DMS53 (cell line): Measurements from ENCODE around the gene ATG2A.

ENCODE experiments used
- DNase-seq: peaks from one replicate; lab custom pipeline; 2025; lab: John Stamatoyannopoulos, UW

ATG2A gene

GRCh38 chr11:64916775-64917662 lies at the start of gene ATG2A:
Gene ATG2A, minus strand, starts transcription at chr11:64917209. Its CDS starts 74 bp downstream, at chr11:64917135.
- DNase-seq: peak; percentile 100

- DNase-seq: no peak
Observed at GRCh38 chr11:64963072-64963631, 46.1 kb upstream of the ATG2A start.

GRCh38 chr11:64960719-64961118 lies 43.7 kb upstream of the ATG2A start:
- DNase-seq: no peak

GRCh38 chr11:64959498-64959897 lies 42.5 kb upstream of the ATG2A start:
- no peak for DNase-seq

- no peak for DNase-seq
Observed at GRCh38 chr11:64954201-64954600, 37.2 kb upstream of the ATG2A start.

GRCh38 chr11:64951529-64951928 lies 34.5 kb upstream of the ATG2A start:
- DNase-seq: no peak

- no peak for DNase-seq
Observed at GRCh38 chr11:64947208-64947814, 30.3 kb upstream of the ATG2A start.

- no peak for DNase-seq
Observed at GRCh38 chr11:64936539-64936938, 19.5 kb upstream of the ATG2A start.

GRCh38 chr11:64935359-64936081 lies 18.5 kb upstream of the ATG2A start, which contains the start of gene GPHA2:
Gene GPHA2, minus strand, starts transcription at chr11:64935893. Its CDS starts 433 bp downstream, at chr11:64935460.
- DNase-seq: no peak

GRCh38 chr11:64934682-64935358 lies 17.8 kb upstream of the ATG2A start:
- DNase-seq: no peak

- DNase-seq: no peak
Observed at GRCh38 chr11:64933935-64934681, 17.1 kb upstream of the ATG2A start.

GRCh38 chr11:64933213-64933934 lies 16.4 kb upstream of the ATG2A start:
- no peak for DNase-seq

GRCh38 chr11:64932324-64932723 lies 15.3 kb upstream of the ATG2A start:
- no peak for DNase-seq

- DNase-seq: no peak
Observed at GRCh38 chr11:64931290-64931689, 14.3 kb upstream of the ATG2A start.

- no peak for DNase-seq
Observed at GRCh38 chr11:64930340-64930739, 13.3 kb upstream of the ATG2A start.

GRCh38 chr11:64929625-64930024 lies 12.6 kb upstream of the ATG2A start:
- DNase-seq: no peak

- no peak for DNase-seq
Observed at GRCh38 chr11:64928957-64929356, 11.9 kb upstream of the ATG2A start.

GRCh38 chr11:64926689-64927088 lies 9.7 kb upstream of the ATG2A start:
- no peak for DNase-seq

GRCh38 chr11:64925536-64926436 lies 8.8 kb upstream of the ATG2A start:
- DNase-seq: no peak
